Endothelial cell (in vitro differentiated cells): Measurements from ENCODE around the gene CDK14. TPM values are rescaled to one million over a fixed set of nuclear protein-coding genes. Genes with fewer than 3 reads are reported as not detected.
A peak's percentile ranks its signal among the peaks of the same experiment; 100 is the strongest.

Experiments
- DNase-seq: peaks from one replicate; pipeline ENCODE4 v3.0.0; 2021; ENCODE audit warnings: low spot score
- H3K27ac Mint-ChIP-seq: one replicate; pipeline ENCODE4 v1.8.0; 2021; ENCODE audit warnings: mixed read lengths, inconsistent platforms; ENCODE audit not compliant: unreplicated experiment
- H3K27me3 Mint-ChIP-seq: one replicate; pipeline ENCODE4 v1.8.0; 2021; ENCODE audit warnings: mild to moderate bottlenecking, moderate library complexity, mixed read lengths, inconsistent platforms; ENCODE audit not compliant: unreplicated experiment
- H3K36me3 Mint-ChIP-seq: one replicate; pipeline ENCODE4 v1.8.0; 2021; ENCODE audit warnings: mild to moderate bottlenecking, low read depth, mixed read lengths, inconsistent platforms; ENCODE audit not compliant: unreplicated experiment
- H3K4me1 Mint-ChIP-seq: one replicate; pipeline ENCODE4 v1.8.0; 2021; ENCODE audit warnings: mild to moderate bottlenecking, mixed read lengths, inconsistent platforms; ENCODE audit not compliant: unreplicated experiment
- H3K4me3 Mint-ChIP-seq: one replicate; pipeline ENCODE4 v1.8.0; 2021; ENCODE audit warnings: mild to moderate bottlenecking, mixed read lengths, inconsistent platforms; ENCODE audit not compliant: unreplicated experiment
- H3K9me3 Mint-ChIP-seq: one replicate; pipeline ENCODE4 v1.8.0; 2021; ENCODE audit warnings: mixed read lengths, inconsistent platforms; ENCODE audit not compliant: unreplicated experiment
- total RNA-seq: library from RNA; stranded (reverse); fragmentation: NEBNext Ultra II Directional; extraction: Animal tissue kit (Norgen Biotek cat#: 25700); gene quantifications from one replicate; pipeline ENCODE4 v1.2.1, GENCODE V29; 2021; ENCODE audit not compliant: unreplicated experiment
- TF ChIP-seq, protein P1 (sequence below): fragments of 200-600 bp; sonication (generic); IDR thresholded peaks from one replicate; pipeline ENCODE4 v1.5.0; 2021; ENCODE audit warnings: antibody characterized with exemption; ENCODE audit not compliant: unreplicated experiment

Gene CDK14
- total RNA-seq, 1 donor from 2014 or later: 30.2 TPM

DNA sequence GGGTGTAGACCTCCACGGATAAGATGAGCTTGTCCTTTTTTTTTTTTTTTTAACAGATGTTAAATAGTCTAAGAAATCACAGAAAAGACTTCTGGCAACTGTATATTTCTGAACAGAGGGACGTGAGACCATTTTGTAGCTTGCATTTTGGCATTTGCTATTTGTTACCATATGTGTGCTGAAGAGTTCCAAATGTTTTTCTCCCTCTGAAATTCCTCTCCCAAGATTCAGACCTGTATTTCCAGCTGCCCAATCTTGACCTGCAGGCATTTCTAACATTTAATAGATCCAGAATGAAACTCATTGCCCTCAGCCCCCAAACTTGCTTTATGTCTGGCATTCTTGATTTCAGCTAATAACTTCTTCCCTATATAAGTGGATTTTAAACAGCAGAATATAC is 445.0 kb downstream of the CDK14 start:
- peaks cover 2% of the 10 kb centered on the region for H3K27me3 Mint-ChIP-seq
- H3K4me1 Mint-ChIP-seq: peaks cover 24% of the 10 kb centered on the region

DNA sequence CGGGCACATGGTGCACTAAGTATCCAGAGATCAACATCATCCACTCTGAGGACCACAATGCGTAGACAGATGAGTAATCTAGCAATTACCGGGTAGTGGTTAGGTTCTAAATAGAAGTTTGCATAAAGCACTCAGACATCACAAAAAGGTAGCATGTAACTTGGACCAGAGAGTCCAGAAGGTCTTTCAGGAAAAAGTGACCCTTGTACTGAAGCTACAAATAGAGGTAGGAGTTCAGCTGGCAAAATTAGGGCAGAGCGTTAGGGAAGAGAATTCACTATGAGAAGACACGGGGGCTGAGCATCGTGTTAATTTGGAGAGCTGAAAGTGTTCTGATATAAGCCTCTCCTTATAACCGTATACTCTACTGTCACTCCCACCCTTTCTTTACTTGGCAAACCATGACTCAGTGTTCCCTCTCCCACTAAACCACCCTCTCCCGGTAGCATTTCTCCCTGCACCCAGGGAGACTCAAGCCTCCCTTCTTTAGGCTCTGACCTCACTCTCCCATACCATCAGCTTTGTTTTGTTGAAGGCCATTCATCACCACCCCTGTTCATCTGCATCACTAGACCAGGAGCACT is 445.9 kb downstream of the CDK14 start:
- Mint-ChIP-seq H3K9me3 (no peaks in the 10 kb centered on the region), H3K27me3 (peaks cover 2% of the 10 kb centered on the region), H3K4me3 (no peak overlapping the region), H3K36me3 (no peaks in the 10 kb centered on the region), H3K27ac (no peak overlapping the region), H3K4me1 (peaks cover 24% of the 10 kb centered on the region)
- DNase-seq: no peak
- TF ChIP-seq, protein P1, sequence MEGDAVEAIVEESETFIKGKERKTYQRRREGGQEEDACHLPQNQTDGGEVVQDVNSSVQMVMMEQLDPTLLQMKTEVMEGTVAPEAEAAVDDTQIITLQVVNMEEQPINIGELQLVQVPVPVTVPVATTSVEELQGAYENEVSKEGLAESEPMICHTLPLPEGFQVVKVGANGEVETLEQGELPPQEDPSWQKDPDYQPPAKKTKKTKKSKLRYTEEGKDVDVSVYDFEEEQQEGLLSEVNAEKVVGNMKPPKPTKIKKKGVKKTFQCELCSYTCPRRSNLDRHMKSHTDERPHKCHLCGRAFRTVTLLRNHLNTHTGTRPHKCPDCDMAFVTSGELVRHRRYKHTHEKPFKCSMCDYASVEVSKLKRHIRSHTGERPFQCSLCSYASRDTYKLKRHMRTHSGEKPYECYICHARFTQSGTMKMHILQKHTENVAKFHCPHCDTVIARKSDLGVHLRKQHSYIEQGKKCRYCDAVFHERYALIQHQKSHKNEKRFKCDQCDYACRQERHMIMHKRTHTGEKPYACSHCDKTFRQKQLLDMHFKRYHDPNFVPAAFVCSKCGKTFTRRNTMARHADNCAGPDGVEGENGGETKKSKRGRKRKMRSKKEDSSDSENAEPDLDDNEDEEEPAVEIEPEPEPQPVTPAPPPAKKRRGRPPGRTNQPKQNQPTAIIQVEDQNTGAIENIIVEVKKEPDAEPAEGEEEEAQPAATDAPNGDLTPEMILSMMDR: no peak

More for the DNA sequence above, 445.0 kb downstream of the CDK14 start:
- TF ChIP-seq, protein P1: no peak
- DNase-seq: no peak
- H3K9me3 Mint-ChIP-seq: no peaks in the 10 kb centered on the region
- no peaks in the 10 kb centered on the region for H3K36me3 Mint-ChIP-seq
- no peak overlapping the region for H3K4me3 Mint-ChIP-seq
- no peak overlapping the region for H3K27ac Mint-ChIP-seq

DNA sequence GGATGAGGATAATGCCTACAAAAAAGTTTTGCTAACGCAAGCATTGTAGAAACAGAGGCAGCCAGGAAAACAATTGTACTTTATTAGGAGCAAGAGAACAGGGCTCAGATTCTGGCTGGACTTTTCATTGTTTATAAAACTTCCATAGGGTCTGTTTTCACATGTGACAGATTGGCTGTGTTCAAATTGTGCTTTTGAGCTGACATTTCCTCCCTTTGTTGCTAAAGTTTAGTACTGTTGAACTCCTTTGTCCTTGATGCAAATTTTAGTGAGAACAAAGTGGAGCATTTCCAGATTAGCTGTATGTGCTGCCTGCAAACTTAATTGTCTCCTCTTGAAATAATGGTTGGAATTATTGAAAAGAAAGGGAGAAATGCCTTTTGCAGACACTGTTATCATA is 447.1 kb downstream of the CDK14 start:
- Mint-ChIP-seq H3K4me3 (no peak overlapping the region), H3K27ac (peak overlapping the region; percentile 91), H3K36me3 (no peaks in the 10 kb centered on the region), H3K4me1 (peaks cover 24% of the 10 kb centered on the region), H3K9me3 (no peaks in the 10 kb centered on the region), H3K27me3 (peaks cover 2% of the 10 kb centered on the region)
- no peak for DNase-seq
- TF ChIP-seq, protein P1: no peak

DNA sequence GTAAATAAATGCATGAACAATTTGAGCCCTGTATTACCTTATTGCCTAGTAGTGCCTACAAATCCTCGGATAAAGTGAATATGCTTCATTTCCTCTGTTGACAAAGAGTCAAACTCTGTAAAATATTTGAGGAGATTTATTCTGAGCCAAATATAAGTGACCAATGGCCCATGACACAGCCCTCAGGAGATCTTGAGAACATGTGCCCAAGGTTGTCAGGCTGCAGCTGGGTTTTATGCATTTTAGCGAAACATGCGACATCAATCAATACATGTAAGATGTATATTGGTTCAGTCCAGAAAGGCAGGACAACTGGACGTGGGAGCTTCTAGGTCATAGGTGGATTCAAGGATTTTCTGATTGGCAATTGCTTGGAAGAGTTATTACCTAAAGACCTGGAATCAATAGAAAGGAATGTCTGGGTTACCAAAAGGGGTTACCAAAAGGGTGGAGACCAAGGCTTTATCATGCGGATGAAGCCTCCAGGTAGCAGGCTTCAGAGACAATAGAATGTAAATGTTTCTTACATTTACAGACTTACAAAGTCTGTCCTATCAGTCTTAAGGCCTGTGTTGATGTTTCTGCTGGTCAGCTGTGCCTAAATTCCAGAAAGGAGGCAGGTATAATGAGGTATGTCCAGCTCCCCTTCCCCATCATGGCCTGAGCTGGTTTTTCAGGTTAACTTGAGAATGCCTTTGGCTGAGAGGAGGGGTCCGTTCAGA is 448.0 kb downstream of the CDK14 start:
- Mint-ChIP-seq H3K27me3 (peaks cover 2% of the 10 kb centered on the region), H3K4me1 (peaks cover 24% of the 10 kb centered on the region), H3K9me3 (no peaks in the 10 kb centered on the region), H3K36me3 (no peaks in the 10 kb centered on the region), H3K4me3 (no peak overlapping the region), H3K27ac (peak overlapping the region; percentile 91)
- TF ChIP-seq, protein P1: no peak
- no peak for DNase-seq

DNA sequence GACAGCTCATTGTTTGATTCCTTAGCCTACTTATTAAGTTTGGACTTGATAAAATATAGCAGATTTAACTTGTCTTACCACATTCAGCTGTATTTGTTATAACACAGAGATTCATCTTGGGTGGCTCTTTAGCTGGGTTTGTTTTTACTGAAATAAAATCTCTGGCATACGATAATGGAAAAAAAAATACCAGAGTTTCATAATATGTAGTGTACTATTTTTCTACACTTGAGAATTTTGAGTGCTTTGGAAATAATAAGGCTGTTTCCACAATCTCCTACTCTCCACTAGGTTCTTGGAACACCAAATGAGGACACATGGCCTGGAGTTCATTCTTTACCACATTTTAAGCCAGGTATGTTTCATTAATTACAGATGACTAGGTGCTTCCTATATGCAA is 449.5 kb downstream of the CDK14 start:
- no peaks in the 10 kb centered on the region for H3K36me3 Mint-ChIP-seq
- peaks cover 2% of the 10 kb centered on the region for H3K27me3 Mint-ChIP-seq
- H3K4me1 Mint-ChIP-seq: peaks cover 24% of the 10 kb centered on the region
- no peak overlapping the region for H3K27ac Mint-ChIP-seq
- DNase-seq: no peak
- no peaks in the 10 kb centered on the region for H3K9me3 Mint-ChIP-seq
- TF ChIP-seq, protein P1: no peak
- no peak overlapping the region for H3K4me3 Mint-ChIP-seq
